Ectodermal cell (in vitro differentiated cells): ENCODE data around the gene RBMS3.
A peak's percentile ranks its signal among the peaks of the same experiment; 100 is the strongest.

Source experiments
- H3K27ac ChIP-seq: 2 replicates; pipeline ENCODE4 v1.7.0; 2013; ENCODE audit warnings: mild to moderate bottlenecking, low read depth, low read length; ENCODE audit not compliant: insufficient read depth, poor library complexity, severe bottlenecking
- H3K27me3 ChIP-seq: 2 replicates; pipeline ENCODE4 v1.7.0; 2013; ENCODE audit warnings: mild to moderate bottlenecking, low read length; ENCODE audit not compliant: insufficient read depth, control insufficient read depth, poor library complexity, severe bottlenecking
- H3K36me3 ChIP-seq: one replicate; pipeline ENCODE4 v1.7.0; 2013; ENCODE audit warnings: low read length; ENCODE audit not compliant: control insufficient read depth, insufficient read depth
- H3K4me1 ChIP-seq: one replicate; pipeline ENCODE4 v1.7.0; 2013; ENCODE audit warnings: low read length; ENCODE audit not compliant: control insufficient read depth, insufficient read depth
- H3K4me3 ChIP-seq: 2 replicates; pipeline ENCODE4 v1.7.0; 2013; ENCODE audit warnings: low read depth, low read length, control low read depth; ENCODE audit not compliant: insufficient read depth
- H3K9me3 ChIP-seq: 2 replicates; pipeline ENCODE4 v1.7.0; 2013; ENCODE audit warnings: mild to moderate bottlenecking, low read length, moderate library complexity; ENCODE audit not compliant: control insufficient read depth
- WGBS, 2 experiments: methylation state at CpG; one replicate each; pipeline ENCODE4 v1.1.7; 2013; ENCODE audit warnings: missing lambda C conversion rate in 2 of 2; 5-methylcytosine and 5-hydroxymethylcytosine counted together

The RBMS3 gene

DNA sequence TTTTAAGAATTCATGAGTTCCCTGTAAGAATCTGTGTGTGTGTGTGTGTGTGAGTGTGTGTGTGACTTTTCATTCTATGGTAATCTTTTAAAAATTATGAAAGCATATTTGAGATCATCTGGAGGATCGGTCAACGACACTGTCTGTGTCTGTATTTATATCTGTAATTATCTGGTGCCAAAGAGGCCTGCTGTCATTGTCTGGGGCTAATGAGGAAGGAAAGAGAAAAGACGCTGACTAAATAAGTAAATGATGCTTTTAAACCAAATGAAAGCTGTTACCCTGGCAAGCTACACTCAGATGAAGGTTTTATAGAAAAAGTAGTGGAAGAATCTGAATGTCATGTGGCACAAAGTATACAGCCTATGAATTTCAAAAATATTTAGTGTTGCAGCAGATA is 439.8 kb downstream of the RBMS3 start:
- 93 to 97% methylated on average over 3 of the region's 3 CpGs for WGBS, 2 experiments
- H3K36me3 ChIP-seq, result no peaks in the 10 kb centered on the region
- no peaks in the 10 kb centered on the region for H3K9me3 ChIP-seq
- H3K4me1 ChIP-seq, result no peaks in the 10 kb centered on the region
- no peak overlapping the region for H3K27ac ChIP-seq
- H3K27me3 ChIP-seq, result no peaks in the 10 kb centered on the region
- no peak overlapping the region for H3K4me3 ChIP-seq

DNA sequence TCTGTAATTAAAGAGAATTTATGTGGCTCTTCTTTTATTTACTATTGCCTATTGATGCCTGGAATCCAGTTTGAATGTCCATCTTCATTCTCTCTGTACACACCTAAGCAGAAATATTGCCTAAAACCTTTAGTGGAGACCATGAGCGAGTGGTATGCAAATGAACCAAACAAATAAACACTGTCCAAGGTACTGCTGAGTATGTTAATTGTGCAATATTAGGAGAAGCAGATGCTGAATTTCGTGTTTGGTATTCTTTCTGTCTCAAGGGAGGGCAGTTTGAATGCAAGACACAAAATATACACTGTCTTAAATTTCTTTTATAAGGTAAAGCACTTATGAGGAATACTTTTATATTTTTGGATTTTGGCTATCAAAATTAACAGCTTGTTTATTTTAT is 440.9 kb downstream of the RBMS3 start:
- Histone ChIP-seq H3K27me3 (no peaks in the 10 kb centered on the region), H3K27ac (no peak overlapping the region), H3K36me3 (no peaks in the 10 kb centered on the region), H3K4me1 (no peaks in the 10 kb centered on the region), H3K4me3 (no peak overlapping the region), H3K9me3 (no peaks in the 10 kb centered on the region)
- WGBS, 2 experiments, result 90 to 100% methylated on average over 1 to 2 of the region's 2 CpGs

- H3K27me3 ChIP-seq, result no peaks in the 10 kb centered on the region
- 100% methylated on average over 1 of the region's 1 CpG for WGBS, 2 experiments
- no peak overlapping the region for H3K27ac ChIP-seq
Measured at GRCh38 chr3:29731050-29731449, 450.2 kb downstream of the RBMS3 start.

GRCh38 chr3:29741231-29741630 is 460.4 kb downstream of the RBMS3 start:
- WGBS, 2 experiments, result 94 to 100% methylated on average over 1 of the region's 1 CpG
- Histone ChIP-seq H3K9me3 (no peaks in the 10 kb centered on the region), H3K27me3 (no peaks in the 10 kb centered on the region), H3K36me3 (no peaks in the 10 kb centered on the region), H3K4me3 (no peak overlapping the region), H3K4me1 (peaks cover 2% of the 10 kb centered on the region), H3K27ac (no peak overlapping the region)

More at GRCh38 chr3:29731050-29731449, 450.2 kb downstream of the RBMS3 start:
- no peaks in the 10 kb centered on the region for H3K36me3 ChIP-seq
- H3K4me3 ChIP-seq, result no peak overlapping the region
- no peaks in the 10 kb centered on the region for H3K4me1 ChIP-seq
- no peaks in the 10 kb centered on the region for H3K9me3 ChIP-seq

DNA sequence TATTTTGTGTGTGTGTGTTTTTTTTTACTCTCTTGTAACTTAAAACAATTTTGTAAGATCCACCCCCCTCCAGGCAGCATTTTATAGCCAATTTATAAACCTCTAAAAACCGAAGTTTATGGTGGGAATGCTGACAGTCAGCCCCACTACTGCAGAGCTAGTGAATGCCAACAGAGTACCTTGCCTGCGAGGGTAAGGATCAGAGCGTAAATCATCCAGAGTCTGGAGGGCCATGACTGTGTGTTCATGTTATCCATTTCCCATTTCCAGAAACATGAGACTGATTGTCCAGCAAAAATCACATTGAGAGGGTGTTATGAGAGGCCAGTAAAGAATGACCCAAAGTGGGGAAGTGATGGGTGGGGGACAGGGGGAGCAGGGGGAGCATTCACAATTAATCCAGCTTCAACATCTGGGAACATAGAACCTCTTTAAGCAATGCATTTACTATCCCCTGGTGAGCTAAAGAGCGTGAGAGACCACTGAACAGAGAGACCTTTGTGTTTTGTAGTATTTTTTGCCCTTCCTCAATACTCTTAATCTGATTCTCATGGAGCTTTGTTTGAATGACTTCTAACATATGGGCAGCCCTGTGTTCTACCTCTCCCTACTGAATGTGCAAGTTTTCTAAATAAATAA is 464.5 kb downstream of the RBMS3 start:
- Histone ChIP-seq H3K4me3 (no peak overlapping the region), H3K27ac (peak overlapping the region; percentile 46), H3K4me1 (peaks cover 8% of the 10 kb centered on the region), H3K27me3 (no peaks in the 10 kb centered on the region), H3K36me3 (no peaks in the 10 kb centered on the region), H3K9me3 (no peaks in the 10 kb centered on the region)
- WGBS, 2 experiments, result 68 to 95% methylated on average over 3 to 4 of the region's 4 CpGs

GRCh38 chr3:29746163-29746760 is 465.4 kb downstream of the RBMS3 start:
- H3K9me3 ChIP-seq, result no peaks in the 10 kb centered on the region
- 84 to 100% methylated on average over 2 of the region's 2 CpGs for WGBS, 2 experiments
- no peak overlapping the region for H3K27ac ChIP-seq
- peaks cover 8% of the 10 kb centered on the region for H3K4me1 ChIP-seq
- H3K27me3 ChIP-seq, result no peaks in the 10 kb centered on the region
- H3K4me3 ChIP-seq, result no peak overlapping the region
- H3K36me3 ChIP-seq, result no peaks in the 10 kb centered on the region

DNA sequence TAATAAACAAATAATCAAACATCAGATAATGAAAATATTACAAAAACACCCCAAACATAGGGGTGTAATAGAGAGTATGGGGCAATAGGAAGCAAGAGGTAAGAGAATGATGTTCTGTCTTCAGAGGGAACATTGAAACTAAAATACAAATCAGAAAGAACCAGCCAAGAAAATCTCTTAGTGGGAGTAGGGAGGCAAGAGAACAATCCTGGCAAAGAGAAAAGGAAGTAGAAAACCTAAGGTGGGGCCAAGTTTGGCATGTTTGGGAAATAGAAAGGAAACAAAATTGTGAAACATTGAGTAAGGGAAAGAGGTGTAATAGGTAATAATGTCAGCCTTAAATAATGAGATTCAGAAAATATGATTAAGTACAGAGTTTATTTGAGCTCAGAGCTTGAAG is 467.1 kb downstream of the RBMS3 start:
- Histone ChIP-seq H3K4me1 (peaks cover 8% of the 10 kb centered on the region), H3K9me3 (no peaks in the 10 kb centered on the region), H3K36me3 (no peaks in the 10 kb centered on the region), H3K27ac (no peak overlapping the region), H3K4me3 (no peak overlapping the region), H3K27me3 (no peaks in the 10 kb centered on the region)

DNA sequence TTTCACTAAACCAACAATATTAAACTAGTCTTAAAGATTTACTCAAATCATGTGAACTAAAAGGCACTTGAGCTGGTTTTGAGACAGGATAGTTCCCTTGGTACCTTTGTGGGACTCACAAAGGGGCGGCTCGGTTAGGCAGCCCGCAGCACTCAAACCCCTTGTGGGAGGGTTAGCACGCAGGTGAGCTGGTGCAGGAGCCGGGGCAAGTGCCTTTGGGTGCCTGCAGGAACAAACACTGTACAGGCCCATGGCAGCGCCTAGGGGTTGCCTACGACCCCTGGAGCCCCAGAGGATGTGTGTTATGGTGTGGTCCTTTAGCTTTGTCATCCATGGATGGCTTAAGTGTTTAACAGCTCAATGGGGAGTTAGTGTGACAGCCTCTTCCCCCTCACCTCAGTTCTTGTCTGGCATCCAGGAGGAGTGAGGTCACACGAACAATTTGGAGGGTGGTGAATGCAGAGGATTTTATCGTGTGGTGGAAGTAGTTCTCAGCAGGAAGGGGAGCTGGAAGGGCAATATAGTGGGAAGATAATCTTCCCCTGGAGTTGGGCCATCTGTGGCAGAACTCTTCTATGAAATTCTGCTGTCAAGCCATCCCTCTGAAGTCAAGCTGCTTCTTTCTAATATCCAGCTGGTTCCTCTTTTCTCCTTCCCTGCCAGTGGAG is 470.9 kb downstream of the RBMS3 start:
- H3K4me3 ChIP-seq, result no peak overlapping the region
- no peaks in the 10 kb centered on the region for H3K9me3 ChIP-seq
- H3K27me3 ChIP-seq, result no peaks in the 10 kb centered on the region
- no peaks in the 10 kb centered on the region for H3K36me3 ChIP-seq
- peaks cover under 1% of the 10 kb centered on the region for H3K4me1 ChIP-seq
- no peak overlapping the region for H3K27ac ChIP-seq
- WGBS, 2 experiments, result 85% methylated on average over 9 of the region's 9 CpGs

DNA sequence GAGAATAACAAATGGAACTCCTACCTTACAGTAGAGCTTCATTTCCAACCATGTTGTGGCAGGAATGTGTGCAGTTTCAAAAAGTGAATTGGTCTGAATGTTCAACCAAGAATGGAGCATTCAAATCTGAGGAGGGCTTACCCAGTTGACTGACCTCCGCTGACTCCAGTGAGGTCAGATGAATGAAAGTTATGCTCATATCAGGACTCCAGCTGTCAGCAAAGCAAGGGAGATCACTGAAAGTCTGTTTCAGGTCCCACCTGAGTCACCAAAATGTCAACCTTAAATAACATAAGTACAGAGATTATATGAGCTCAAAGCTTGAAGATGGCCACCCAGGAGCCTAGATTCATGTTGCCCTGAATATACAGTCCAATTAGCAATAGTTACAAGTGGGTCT is 473.5 kb downstream of the RBMS3 start:
- 87 to 91% methylated on average over 1 of the region's 1 CpG for WGBS, 2 experiments

GRCh38 chr3:29755416-29755815 is 474.5 kb downstream of the RBMS3 start:
- WGBS, 2 experiments, result 53 to 65% methylated on average over 1 of the region's 1 CpG
- Histone ChIP-seq H3K9me3 (no peaks in the 10 kb centered on the region), H3K4me3 (no peak overlapping the region), H3K36me3 (no peaks in the 10 kb centered on the region), H3K4me1 (peaks cover 6% of the 10 kb centered on the region), H3K27me3 (no peaks in the 10 kb centered on the region), H3K27ac (no peak overlapping the region)

More for the DNA sequence above, 473.5 kb downstream of the RBMS3 start:
- Histone ChIP-seq H3K36me3 (no peaks in the 10 kb centered on the region), H3K4me3 (no peak overlapping the region), H3K27me3 (no peaks in the 10 kb centered on the region), H3K9me3 (no peaks in the 10 kb centered on the region), H3K27ac (no peak overlapping the region), H3K4me1 (no peaks in the 10 kb centered on the region)
